DOHH2 (cell line): ENCODE data around the gene DLG5.

Experiments used
- CTCF ChIP-seq: fragments of 200-600 bp; sonication (generic); IDR thresholded peaks from one replicate; pipeline ENCODE4 v1.5.1; 2014; ENCODE audit warnings: antibody characterized with exemption, mild to moderate bottlenecking, low read depth, low read length; ENCODE audit not compliant: poor library complexity, severe bottlenecking
- EZH2phosphoT487 ChIP-seq: fragments of 200-600 bp; sonication (generic); IDR thresholded peaks from 2 replicates; pipeline ENCODE4 v1.6.1; 2017; ENCODE audit warnings: borderline replicate concordance, mild to moderate bottlenecking, antibody characterized with exemption, low read length, moderate library complexity, mixed read lengths

- TF ChIP-seq CTCF (no peak), EZH2phosphoT487 (no peak)
Observed at GRCh38 chr10:77819210-77820112, 107.1 kb downstream of the DLG5 start.
